Left lobe of liver (tissue), 2 donors: Measurements from ENCODE around the gene CHST9. TPM values are rescaled to one million over a fixed set of nuclear protein-coding genes. Genes with fewer than 3 reads are reported as not detected.
A peak's percentile ranks its signal among the peaks of the same experiment; 100 is the strongest.
"Not testable (repeated sequence)": the region's sequence is repeated elsewhere in the genome, so short reads cannot be mapped to it uniquely, and the experiment has no call there.

ENCODE experiments used
- ATAC-seq: fragments of 200-7000 bp; cut with Tn5 transposase; one replicate; pipeline ENCODE4 v1.9.1; 2020; ENCODE audit warnings: mild to moderate bottlenecking, moderate library complexity
- DNase-seq: peaks from one replicate; pipeline ENCODE4 v3.0.0-alpha.2; 2020; ENCODE audit warnings: low spot score
- total RNA-seq: library from RNA; stranded (reverse); gene quantifications from one replicate; pipeline ENCODE4 v1.2.1, GENCODE V29; 2021
- donor health status: DM: no; HTN: no; CAD: no; lungs with moderate emphysema.
- donor health status: DM: no; HTN: yes; CAD: no.

The CHST9 gene
- total RNA-seq, 1 donor from 2014 or later = 3.1 TPM

DNA sequence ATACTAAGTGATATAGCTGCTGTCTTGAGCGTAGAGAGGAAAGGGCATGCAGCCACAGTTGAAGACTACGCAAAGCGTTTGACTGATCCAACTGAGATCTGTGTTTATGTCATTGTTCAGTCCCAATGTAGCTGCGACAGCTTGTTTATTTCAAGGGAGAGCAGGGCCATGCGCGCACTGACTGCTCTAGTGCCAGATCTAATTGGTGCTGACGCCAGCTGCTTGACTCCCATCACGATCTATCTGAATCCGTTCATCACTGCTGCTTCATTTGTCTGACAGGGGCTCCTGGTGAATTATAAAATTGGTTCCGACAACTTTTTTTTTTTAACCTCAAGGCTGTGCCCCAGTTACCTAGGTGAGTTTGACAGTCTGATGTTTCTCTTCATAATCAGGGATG is 75.7 kb downstream of the CHST9 start:
- ATAC-seq = no peak
- DNase-seq = no peak

DNA sequence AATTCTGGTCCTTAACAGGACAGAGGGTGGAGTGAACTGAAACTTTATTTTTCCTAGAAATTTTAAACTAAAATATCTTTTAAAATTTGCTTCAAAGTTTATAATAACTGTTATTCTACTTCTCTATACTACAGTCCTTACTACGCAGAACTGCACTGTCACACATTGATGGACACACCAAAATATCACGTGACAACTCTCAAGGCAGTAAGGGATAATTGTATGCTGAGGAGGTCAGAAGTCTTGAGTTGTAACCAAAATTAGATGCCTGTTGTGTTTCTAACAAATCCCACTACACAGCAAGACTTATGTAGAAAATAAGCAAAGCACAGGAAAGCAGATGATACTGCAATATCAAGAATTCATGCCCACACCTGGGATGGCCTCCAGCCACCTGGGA is 76.3 kb downstream of the CHST9 start:
- no peak for DNase-seq
- no peak for ATAC-seq

DNA sequence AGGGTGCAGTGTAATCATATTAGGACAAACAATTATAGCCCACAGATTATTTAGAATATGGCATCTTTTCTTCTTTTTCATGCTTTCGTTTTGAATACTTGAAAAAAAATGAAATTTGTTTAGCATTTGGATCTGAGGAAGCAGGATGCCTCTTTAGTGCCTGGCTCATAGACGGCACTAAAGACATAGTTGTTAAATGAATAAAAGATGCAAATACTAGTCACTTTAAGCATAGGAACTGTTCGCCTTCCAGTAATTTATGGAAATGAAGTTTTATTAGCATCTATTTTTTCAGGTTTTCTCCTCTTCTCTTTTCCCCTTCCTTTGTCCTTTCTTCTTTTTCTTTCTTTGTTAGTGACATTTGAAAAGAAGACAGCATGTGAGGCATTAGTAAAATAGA is 80.4 kb downstream of the CHST9 start:
- no peak for ATAC-seq

DNA sequence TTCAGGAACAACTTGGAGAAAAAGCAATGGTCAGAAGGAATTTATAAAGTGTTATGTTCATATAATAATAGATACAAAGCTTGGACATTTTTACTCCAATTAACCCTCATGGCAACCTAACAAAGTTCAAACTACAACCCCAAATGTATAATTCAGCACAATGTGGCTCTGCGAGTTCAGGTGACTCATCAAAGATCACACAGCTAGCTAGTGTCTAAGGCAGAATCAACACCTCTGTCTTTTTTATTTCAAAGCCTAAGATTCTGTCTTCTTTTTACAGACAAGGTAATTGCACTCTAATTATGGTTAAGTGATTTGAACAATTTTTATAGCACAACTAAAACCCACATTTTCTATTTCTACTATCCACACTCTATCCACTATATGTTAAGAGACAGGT is 90.5 kb downstream of the CHST9 start:
- no peak for ATAC-seq
- DNase-seq = no peak

More for the DNA sequence above, 80.4 kb downstream of the CHST9 start:
- DNase-seq = no peak

DNA sequence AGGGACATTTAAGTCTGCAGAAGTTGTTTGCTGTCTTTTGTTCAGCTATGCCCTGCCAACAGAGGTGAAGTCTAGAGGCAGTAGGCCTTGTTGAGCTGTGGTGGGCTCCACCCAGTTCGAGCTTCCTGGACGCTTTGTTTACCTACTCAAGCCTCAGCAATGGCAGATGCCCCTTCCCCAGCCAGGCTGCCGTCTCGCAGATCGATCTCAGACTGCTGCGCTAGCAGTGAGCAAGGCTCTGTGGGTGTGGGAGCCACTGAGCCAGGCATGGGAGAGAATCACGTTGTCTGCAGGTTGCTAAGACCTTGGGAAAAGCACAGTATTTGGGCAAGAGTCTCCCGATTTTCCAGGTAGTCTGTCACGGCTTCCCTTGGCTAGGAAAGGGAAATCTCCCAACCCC is 91.8 kb downstream of the CHST9 start:
- DNase-seq, ATAC-seq: not testable (repeated sequence)

DNA sequence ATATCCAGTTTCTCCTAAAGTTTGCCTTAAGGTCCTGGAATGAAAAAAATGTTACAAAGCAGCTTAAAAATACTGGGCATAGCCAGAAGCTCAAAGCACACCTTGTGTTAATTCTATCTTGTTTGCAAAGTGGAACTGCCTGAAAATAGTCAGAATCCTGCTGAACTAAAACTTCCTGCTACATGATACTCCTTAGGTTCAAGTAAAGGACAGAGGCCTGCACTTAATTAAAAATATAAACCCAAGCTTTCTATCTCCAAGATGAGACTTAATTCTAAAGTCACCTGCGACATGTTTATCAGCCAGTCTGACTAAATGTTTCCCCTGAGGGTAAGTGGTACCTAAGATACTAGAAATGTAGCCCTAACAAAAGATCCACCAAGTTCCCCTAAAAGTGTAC is 103.4 kb downstream of the CHST9 start:
- DNase-seq (no peak), ATAC-seq (no peak)

DNA sequence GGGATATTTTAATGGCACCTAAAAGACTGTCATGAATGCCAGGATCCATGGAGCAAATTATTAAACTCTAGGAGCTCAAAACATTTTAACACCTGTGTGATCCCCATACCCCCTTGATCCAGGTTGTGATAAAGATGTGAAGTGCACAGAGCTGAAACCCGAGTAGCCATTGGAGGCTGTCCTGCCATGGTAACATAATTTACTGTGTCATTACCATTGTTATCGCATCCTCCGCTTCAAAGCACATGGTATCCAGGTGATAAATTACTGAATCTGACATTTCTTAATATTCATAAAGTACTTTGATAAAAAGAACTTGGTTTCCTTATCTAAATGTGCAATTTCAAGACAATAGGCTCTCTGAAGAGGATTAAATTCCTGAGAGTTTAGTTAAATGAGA is 109.3 kb downstream of the CHST9 start:
- ATAC-seq (no peak), DNase-seq (no peak)

DNA sequence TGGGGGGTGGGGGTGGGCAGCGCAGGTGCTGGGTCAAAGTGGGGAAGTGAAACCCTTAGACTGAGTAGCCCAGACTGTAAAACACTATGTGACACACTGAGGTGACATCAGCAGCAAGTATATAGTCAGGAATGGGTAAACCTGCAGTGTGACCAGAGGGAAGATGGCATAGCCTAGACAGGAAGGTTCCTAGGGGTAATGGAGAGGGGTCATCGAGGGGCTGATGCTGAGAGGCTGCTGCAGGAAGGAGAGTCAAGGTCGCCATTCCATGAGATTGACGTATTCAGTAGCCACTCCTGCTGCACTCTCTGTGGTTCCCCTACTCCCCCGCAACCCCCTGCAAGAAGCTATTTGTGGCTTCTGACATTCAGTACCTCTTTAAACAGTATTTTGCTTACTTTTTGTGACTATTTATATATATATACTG is 111.7 kb downstream of the CHST9 start:
- ATAC-seq (no peak), DNase-seq (no peak)

DNA sequence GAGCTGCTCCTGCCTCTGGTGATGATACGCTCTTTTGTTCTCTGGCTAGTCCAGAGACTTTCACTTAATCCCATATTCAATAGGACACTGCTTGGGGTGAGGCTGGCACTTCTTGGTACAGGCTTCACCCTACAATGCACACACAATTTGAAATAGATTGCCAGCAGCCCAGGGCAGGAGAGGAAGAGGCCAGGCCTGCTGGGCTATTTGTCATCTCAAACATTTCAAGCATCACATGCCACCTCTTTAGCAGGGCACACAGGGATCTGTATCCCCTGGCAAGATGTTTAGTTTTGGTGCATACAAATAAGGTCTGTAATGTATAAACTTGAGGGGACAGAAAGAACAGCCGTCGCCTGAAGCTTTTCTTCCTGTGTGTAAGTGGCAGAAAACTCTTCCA is 120.4 kb downstream of the CHST9 start:
- ATAC-seq = no peak
- DNase-seq = no peak

DNA sequence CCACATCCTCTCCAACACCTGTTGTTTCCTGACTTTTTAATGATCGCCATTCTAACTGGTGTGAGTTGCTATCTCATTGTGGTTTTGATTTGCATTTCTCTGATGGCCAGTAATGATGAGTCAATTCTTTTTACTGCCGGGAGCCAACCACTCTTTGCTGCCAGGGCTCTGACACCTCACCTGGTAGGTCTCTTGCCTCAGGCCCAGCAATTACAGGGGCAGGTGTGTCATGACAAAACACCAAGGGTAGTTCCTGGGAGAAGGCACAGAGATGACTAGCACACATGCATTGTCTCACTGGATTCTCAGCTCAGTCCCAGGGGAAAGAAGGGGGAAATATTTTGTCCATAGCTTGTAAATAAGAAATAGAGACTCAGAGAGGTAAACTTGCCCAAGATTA is 122.3 kb downstream of the CHST9 start:
- ATAC-seq = no peak
- DNase-seq = no peak

DNA sequence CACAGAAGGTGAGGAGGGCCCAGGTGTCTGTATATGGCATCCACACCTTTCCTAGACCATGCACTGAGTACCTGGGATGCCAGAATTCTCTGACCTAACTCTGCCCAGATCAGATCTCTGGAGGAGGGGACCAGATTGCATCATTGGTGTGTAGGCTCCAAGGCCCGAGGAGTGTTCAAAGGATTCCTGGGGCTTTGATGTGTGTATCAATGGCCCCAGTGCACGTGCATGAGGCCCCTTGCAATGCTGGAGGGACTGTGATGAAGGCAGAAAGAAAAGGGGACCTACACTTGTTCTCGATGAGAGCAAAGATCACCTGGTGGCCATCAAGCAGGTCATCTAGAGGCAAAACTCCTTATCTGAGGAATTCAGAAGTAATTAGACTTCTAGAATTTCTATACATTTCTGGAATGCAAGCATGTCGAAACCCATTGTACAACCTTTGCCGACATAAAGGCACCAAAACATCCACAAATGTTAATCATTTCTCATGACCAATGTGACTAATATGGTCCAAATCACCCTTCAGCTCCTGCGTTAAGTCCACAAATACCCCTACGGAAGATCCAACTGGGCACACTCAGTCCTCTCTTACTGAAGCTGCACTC is 123.5 kb downstream of the CHST9 start:
- ATAC-seq (no peak), DNase-seq (no peak)

DNA sequence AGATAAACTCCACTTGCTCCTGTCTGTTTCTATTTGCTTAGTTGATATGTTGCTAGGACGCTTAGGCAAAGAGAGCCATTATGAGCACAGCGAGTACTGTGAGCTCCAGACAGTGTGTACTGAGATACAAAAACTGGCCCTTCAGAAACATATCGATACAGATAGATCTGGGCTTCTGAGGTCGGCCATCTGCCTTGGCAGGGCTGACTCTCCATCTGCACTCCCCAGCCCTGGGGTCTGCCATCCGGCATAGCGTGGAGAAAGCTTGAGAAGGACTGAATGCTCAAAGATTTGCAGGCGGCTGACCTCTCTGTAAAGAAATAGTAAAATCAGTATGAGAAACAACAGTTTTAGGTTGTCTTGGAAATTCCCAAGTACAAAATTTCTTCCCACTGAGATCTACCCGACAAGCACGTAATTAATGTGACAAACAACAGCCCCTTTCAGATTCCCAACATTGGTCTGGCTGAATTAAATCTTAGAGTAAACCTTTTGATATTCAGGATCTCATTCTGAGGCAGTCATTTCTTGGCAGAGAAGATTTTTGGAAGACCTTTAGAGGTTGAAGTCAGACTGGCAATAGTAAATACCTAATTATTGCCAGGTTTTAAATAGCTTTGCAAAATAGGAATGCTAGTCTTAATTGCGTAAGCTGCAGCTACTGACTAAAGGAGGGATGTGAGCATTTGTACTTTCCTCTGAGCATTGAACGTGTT is 127.4 kb downstream of the CHST9 start:
- ATAC-seq (peak; percentile 97), DNase-seq (peak; percentile 60)

DNA sequence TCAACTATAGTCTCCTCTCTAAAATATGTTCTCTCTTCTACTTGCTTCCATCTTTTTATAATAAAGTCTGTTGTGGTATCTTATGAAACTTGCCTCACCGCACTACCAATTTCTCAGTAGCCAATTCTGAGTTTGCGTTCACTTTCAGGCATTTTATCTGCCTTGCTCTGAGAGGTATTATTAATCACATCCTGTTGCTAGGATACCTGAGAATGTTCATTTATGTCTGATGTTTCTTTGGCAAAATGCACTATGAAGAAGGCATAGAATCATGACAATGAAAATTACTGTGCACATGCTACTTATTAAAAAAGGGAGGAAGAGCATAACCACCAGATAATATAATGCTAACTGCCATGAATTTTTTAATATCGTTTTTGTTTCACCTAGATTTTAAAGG is 130.2 kb downstream of the CHST9 start:
- no peak for ATAC-seq
- DNase-seq = no peak

DNA sequence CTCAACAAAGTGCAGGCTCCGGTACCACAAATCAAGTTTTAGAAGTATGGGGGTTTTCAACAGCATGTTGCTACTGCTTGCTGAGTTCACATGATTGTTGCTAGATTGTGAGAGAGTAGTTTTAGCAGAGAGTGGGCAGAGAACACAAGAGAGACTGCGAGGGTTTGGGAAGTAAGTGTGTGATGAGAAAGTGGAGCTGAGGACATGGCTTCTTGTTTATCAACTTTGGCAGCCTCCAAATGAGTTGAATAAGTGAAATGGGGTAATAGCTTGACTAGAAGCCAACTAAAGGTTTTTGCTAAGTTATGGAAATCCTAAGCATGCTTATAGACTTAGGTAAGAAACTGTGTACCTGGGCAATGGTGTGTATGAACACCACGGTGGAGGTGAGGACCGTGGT is 135.1 kb downstream of the CHST9 start:
- ATAC-seq (no peak), DNase-seq (no peak)

DNA sequence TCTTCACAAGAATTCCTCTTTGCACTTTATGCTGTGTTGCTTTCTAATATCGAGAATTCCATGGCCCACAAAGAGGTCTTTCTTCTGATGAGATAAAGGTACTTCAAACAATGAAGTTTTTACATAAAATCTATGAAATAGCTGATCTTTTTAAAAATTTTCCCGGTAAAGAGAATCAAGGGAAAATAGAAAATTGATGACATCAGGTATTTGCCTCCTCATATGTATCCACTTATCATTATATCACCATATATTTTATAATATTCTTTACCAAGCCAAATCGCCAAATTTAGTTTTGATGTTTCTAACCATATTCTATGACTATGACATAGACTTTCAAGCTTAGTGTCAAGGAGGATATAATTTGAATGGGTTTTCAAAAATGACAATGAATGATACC is 139.8 kb downstream of the CHST9 start:
- ATAC-seq (no peak), DNase-seq (no peak)

DNA sequence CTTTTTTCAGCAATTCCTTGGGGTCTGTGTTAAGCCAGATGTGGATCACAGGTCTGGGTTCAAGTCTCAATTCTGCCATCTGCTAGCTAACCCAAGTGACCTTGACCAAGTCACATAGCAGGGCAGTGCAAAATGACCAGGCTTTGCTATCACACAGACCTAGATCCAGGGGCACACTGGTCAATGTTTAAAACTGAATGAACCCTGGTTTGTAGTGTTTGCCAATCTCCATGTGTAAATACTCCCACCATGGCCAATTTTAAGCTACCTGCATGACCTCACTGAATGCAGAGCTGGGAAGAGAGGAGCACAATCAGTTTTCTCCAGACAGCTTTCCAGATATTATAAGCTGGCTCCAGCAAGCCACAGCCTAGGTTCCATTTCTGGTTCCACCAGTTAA is 142.9 kb downstream of the CHST9 start:
- ATAC-seq (peak; percentile 93), DNase-seq (peak; percentile 59)

DNA sequence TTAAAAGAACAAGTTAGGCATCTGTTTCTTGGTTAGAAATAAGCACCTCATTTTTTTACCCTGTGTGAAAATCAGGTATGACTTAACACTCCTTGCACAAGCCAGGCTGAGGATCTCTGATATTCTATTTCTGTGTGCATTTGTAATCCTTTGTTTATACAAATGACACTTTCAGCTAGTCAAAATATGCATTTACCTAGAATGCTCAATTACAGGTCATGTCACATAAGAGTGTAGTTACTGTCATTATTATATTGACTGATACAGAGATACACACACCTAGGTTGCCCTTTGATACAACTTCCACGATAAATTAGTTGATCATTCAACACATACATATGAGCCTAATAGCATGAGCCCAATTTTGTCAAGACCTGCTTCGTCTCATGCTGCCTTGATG is 144.3 kb downstream of the CHST9 start:
- ATAC-seq = no peak
- DNase-seq = no peak

DNA sequence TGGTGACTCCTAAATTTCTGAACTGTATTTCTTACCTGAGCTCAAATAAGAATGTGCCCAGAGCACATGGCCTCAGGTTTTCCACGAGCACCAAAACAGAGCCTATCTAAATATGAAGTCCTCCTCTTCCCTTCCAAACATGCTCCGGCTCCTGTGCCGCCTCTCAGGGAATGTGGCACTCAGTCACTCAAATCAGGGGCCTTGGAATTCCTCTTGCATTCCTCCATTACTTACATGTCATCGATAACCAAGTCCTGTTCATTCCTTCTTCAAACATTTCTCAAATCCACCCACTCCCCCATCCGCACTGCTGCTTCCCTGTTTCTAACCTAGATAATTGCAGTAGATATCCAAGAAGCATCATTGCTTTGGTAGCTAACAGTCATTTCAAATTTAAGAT is 151.4 kb downstream of the CHST9 start:
- DNase-seq (no peak), ATAC-seq (no peak)

DNA sequence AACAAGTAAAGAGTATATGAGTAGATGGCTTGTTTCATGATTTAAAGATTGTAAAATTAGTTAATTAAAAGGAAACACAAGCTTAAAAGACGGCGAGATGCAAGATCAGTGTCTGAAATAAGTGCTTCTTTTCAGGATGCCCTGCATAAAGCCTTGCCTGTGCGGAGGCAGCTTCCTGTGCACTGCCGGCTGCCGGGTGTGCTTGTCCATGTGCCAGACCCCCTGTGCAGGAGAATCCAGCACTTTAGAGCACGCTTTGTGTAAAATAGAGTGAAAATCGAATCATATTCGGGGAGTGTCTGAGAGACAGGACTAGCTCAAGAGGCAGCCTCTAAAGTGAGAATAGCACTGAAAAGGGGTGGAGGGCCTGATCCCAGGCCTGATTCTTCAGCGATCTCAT is 154.7 kb downstream of the CHST9 start:
- no peak for DNase-seq
- ATAC-seq = no peak

DNA sequence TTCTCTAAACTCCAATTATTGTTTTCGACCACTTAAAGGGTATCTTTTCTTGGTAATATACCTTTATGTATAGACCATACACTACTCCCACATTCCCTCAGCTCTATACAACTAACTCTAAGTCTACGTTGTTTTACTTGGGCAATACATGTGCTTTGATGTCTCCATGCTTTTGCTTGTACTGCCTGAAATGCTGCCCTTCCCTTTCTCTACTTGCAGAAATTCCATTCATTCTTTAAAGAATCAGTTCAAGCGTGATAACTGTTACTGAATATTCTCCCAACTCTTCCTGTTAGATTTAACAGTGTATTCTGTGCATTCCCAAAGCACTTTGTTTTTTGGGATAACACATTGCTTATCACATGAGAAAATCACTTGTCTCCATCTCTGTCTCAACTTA is 162.6 kb downstream of the CHST9 start:
- DNase-seq (no peak), ATAC-seq (no peak)

DNA sequence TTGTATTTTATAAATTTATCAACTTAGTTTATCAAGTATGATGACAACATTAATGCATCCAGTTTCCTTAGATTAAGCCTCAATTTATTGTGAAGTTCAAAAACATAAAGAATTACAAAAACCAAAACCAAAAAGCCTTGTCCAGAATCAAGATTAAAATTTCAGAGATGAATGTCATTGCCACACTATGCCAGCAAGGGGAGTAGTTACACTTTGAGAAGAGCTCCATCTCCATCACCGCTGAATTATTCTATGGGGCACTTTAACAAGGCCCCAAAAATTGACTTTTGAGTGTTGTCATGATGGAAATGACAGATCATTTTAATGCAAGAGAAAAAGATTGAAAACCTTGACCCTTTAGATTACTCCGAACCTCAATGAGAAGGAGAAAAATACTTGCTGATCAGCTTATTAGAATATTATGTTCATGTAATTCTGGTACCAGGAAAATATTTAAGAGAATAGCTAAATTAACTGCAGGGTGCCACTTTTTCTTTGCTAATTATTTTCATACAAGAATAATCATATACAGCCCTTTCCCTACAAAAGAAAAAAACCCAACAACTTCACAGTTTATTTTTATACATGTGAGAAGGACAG is 167.1 kb downstream of the CHST9 start:
- ATAC-seq (peak; percentile 78), DNase-seq (no peak)

DNA sequence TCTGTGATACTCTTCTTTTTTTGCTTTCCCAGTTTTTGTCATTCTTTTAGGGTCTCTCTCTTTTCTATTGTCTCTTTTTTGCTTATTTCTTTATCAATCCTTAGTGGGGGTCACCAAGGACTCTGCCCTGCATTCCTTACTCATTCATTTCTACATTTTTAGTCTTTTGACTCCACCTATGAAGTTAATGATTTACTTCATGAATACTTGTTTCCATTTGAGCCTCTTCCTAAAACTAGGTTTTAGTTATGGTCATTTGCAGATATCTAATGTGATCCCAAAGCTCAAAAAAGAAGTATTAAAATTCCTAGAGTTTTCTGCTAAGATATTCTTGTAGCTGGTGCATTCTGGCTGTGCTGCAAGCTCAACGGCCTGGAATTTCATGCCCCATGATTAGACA is 170.3 kb downstream of the CHST9 start:
- ATAC-seq (no peak), DNase-seq (no peak)

DNA sequence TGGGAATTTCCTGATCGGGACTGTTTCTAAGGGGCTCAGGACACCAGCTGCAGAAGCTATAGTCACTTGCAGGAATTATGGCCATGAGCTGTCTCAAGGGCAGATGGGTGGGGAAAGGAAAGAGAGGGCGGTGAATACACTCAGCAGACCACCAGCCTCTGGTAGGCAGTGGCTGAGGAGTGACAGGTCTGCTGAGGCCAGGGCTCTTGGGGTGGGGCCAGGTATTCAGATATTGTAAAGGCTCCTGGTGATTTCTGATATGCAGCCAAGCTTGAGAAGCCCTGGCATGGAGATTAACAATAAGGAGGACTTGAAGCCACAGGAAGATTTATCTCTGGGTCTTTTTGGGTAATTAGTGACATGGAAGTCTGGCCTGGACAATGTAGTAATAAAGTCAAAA is 174.3 kb downstream of the CHST9 start:
- no peak for DNase-seq
- ATAC-seq = no peak
